ENCODE results near the gene TBC1D22A.
A peak's percentile ranks its signal among the peaks of the same experiment; 100 is the strongest.

Gene TBC1D22A

GRCh38 chr22:46753360-46753759 is 9.1 kb upstream of the TBC1D22A start:
- no peak for DNase-seq (ENCODE audit: low spot score)

GRCh38 chr22:46753761-46754109 is 8.7 kb upstream of the TBC1D22A start:
- no peak for DNase-seq (ENCODE audit: low spot score)

GRCh38 chr22:46754110-46754799 is 8.2 kb upstream of the TBC1D22A start:
- DNase-seq (ENCODE audit: low spot score): no peak

GRCh38 chr22:46754826-46755225 is 7.6 kb upstream of the TBC1D22A start:
- DNase-seq (ENCODE audit: low spot score): no peak

- DNase-seq (ENCODE audit: low spot score): no peak
Observed at GRCh38 chr22:46755525-46755924, 6.9 kb upstream of the TBC1D22A start.

- DNase-seq (ENCODE audit: low spot score): no peak
Observed at GRCh38 chr22:46756097-46756496, 6.4 kb upstream of the TBC1D22A start.

- no peak for DNase-seq (ENCODE audit: low spot score)
Observed at GRCh38 chr22:46757104-46757503, 5.3 kb upstream of the TBC1D22A start.

- no peak for DNase-seq (ENCODE audit: low spot score)
Observed at GRCh38 chr22:46758121-46758520, 4.3 kb upstream of the TBC1D22A start.

- DNase-seq (ENCODE audit: low spot score): peak; percentile 39
Observed at GRCh38 chr22:46758867-46759290, 3.6 kb upstream of the TBC1D22A start.

GRCh38 chr22:46761017-46761416 is 1.4 kb upstream of the TBC1D22A start:
- no peak for DNase-seq (ENCODE audit: low spot score)

- DNase-seq (ENCODE audit: low spot score): no peak
Observed at GRCh38 chr22:46761539-46762237, 762 bp upstream of the TBC1D22A start.

- no peak for DNase-seq (ENCODE audit: low spot score)
Observed at GRCh38 chr22:46763051-46763705, 728 bp downstream of the TBC1D22A start.

GRCh38 chr22:46764140-46764680 is 1.8 kb downstream of the TBC1D22A start:
- DNase-seq (ENCODE audit: low spot score): no peak

- DNase-seq (ENCODE audit: low spot score): no peak
Observed at GRCh38 chr22:46764779-46765485, 2.5 kb downstream of the TBC1D22A start.

GRCh38 chr22:46766611-46767010 is 4.2 kb downstream of the TBC1D22A start:
- DNase-seq (ENCODE audit: low spot score): no peak

- no peak for DNase-seq (ENCODE audit: low spot score)
Observed at GRCh38 chr22:46767249-46767985, 5.0 kb downstream of the TBC1D22A start.

GRCh38 chr22:46769191-46769675 is 6.8 kb downstream of the TBC1D22A start:
- no peak for DNase-seq (ENCODE audit: low spot score)

- no peak for DNase-seq (ENCODE audit: low spot score)
Observed at GRCh38 chr22:46769706-46770105, 7.3 kb downstream of the TBC1D22A start.

GRCh38 chr22:46770151-46770641 is 7.7 kb downstream of the TBC1D22A start:
- no peak for DNase-seq (ENCODE audit: low spot score)

GRCh38 chr22:46770726-46771125 is 8.3 kb downstream of the TBC1D22A start:
- DNase-seq (ENCODE audit: low spot score): peak; percentile 45

GRCh38 chr22:46773076-46773475 is 10.6 kb downstream of the TBC1D22A start:
- no peak for DNase-seq (ENCODE audit: low spot score)

Measured in putamen (tissue), 1 donor.